Neural cell (in vitro differentiated cells): ENCODE measurements around the gene DPYD. TPM values are rescaled to one million over a fixed set of nuclear protein-coding genes. Genes with fewer than 3 reads are reported as not detected.

ENCODE experiments used
- H2AFZ ChIP-seq: fragments of 200-600, 300-800 bp; sonication (generic), shearing (Covaris generic); 2 replicates; pipeline ENCODE4 v1.6.0; 2014; ENCODE audit warnings: low read depth, mild to moderate bottlenecking, antibody characterized with exemption, low read length, moderate library complexity
- H3F3A ChIP-seq: fragments of 200-600 bp; shearing (Covaris generic); 2 replicates; pipeline ENCODE4 v1.6.1; 2016; ENCODE audit warnings: mild to moderate bottlenecking, moderate library complexity, mixed read lengths, antibody characterized with exemption, low read length; ENCODE audit not compliant: insufficient read depth, poor library complexity, severe bottlenecking
- H3K27ac ChIP-seq: fragments of 200-600, 300-800 bp; sonication (generic), shearing (Covaris generic); 2 replicates; pipeline ENCODE4 v1.5.1; 2014; ENCODE audit warnings: mild to moderate bottlenecking, low read length, moderate library complexity
- H3K27me3 ChIP-seq: fragments of 300-800, 200-600 bp; sonication (generic), shearing (Covaris generic); 2 replicates; pipeline ENCODE4 v1.6.0; 2014; ENCODE audit warnings: mild to moderate bottlenecking, low read depth, low read length, moderate library complexity; ENCODE audit not compliant: insufficient read depth
- H3K36me3 ChIP-seq: fragments of 300-800, 200-600 bp; sonication (generic), shearing (Covaris generic); 2 replicates; pipeline ENCODE4 v1.5.1; 2014; ENCODE audit warnings: mild to moderate bottlenecking, antibody characterized with exemption, low read length, moderate library complexity; ENCODE audit not compliant: insufficient read depth
- H3K4me2 ChIP-seq: fragments of 300-800, 200-600 bp; sonication (generic), shearing (Covaris generic); 2 replicates; pipeline ENCODE4 v1.6.0; 2014; ENCODE audit warnings: mild to moderate bottlenecking, low read length
- H3K4me3 ChIP-seq: fragments of 300-800, 200-600 bp; sonication (generic), shearing (Covaris generic); 2 replicates; pipeline ENCODE4 v1.5.1; 2014; ENCODE audit warnings: mild to moderate bottlenecking, low read length, moderate library complexity
- H3K79me2 ChIP-seq: fragments of 200-600 bp; shearing (Covaris generic); replicated peaks from 2 replicates; pipeline ENCODE4 v1.6.0; 2014; ENCODE audit warnings: mild to moderate bottlenecking, low read length, moderate library complexity; ENCODE audit not compliant: insufficient read depth
- H3K9ac ChIP-seq: fragments of 300-800, 200-600 bp; sonication (generic), shearing (Covaris generic); 2 replicates; pipeline ENCODE4 v1.6.1; 2016; ENCODE audit warnings: mild to moderate bottlenecking, low read length, mixed read lengths
- H3K9me2 ChIP-seq: fragments of 200-600 bp; shearing (Covaris generic); 2 replicates; pipeline ENCODE4 v1.6.1; 2016; ENCODE audit warnings: mild to moderate bottlenecking, low read length, mixed read lengths; ENCODE audit not compliant: insufficient read depth
- H3K9me3 ChIP-seq: fragments of 200-600, 300-800 bp; sonication (generic), shearing (Covaris generic); 2 replicates; pipeline ENCODE4 v1.6.1; 2016; ENCODE audit warnings: mild to moderate bottlenecking, mixed run types, low read length, moderate library complexity, mixed read lengths
- H4K20me1 ChIP-seq: fragments of 200-600 bp; shearing (Covaris generic); 2 replicates; pipeline ENCODE4 v1.6.1; 2016; ENCODE audit warnings: mild to moderate bottlenecking, mixed run types; ENCODE audit not compliant: insufficient read depth
- CTCF ChIP-seq: fragments of 450-650 bp; IDR thresholded peaks from 2 replicates; pipeline ENCODE4 v1.5.1; 2014; ENCODE audit warnings: antibody characterized with exemption, mild to moderate bottlenecking, moderate library complexity; ENCODE audit not compliant: poor library complexity, severe bottlenecking
- EP300 ChIP-seq: fragments of 450-650 bp; conservative IDR thresholded peaks from 2 replicates; pipeline ENCODE4 v1.6.1; 2014; ENCODE audit warnings: antibody characterized with exemption, mild to moderate bottlenecking, moderate library complexity; ENCODE audit not compliant: poor library complexity, severe bottlenecking
- EZH2 ChIP-seq: fragments of 200-600, 300-800 bp; shearing (Covaris generic), sonication (generic); IDR thresholded peaks from 2 replicates; pipeline ENCODE4 v1.6.1; 2014; ENCODE audit warnings: antibody characterized with exemption, low read length, borderline replicate concordance, mild to moderate bottlenecking; ENCODE audit not compliant: insufficient read depth, poor library complexity, severe bottlenecking
- MXI1 ChIP-seq: fragments of 450-650 bp; conservative IDR thresholded peaks from 2 replicates; pipeline ENCODE4 v1.6.1; 2014; ENCODE audit warnings: antibody characterized with exemption, mild to moderate bottlenecking; ENCODE audit not compliant: poor library complexity, severe bottlenecking
- POLR2AphosphoS5 ChIP-seq: IDR thresholded peaks from 2 replicates; pipeline ENCODE4 v1.6.1; 2012
- RAD21 ChIP-seq: fragments of 450-650 bp; conservative IDR thresholded peaks from 2 replicates; pipeline ENCODE4 v1.6.1; 2014; ENCODE audit warnings: antibody characterized with exemption, mild to moderate bottlenecking, moderate library complexity
- REST ChIP-seq: IDR thresholded peaks from 2 replicates; pipeline ENCODE4 v1.6.1; 2012; ENCODE audit warnings: borderline replicate concordance
- SMC3 ChIP-seq: fragments of 450-650 bp; conservative IDR thresholded peaks from 2 replicates; pipeline ENCODE4 v1.6.1; 2014; ENCODE audit warnings: antibody characterized with exemption, mild to moderate bottlenecking, moderate library complexity; ENCODE audit not compliant: poor library complexity
- TAF1 ChIP-seq: IDR thresholded peaks from 2 replicates; pipeline ENCODE4 v1.6.1; 2012; ENCODE audit warnings: low read depth
- polyA plus RNA-seq: library from polyadenylated mRNA; depleted of rRNA; stranded (reverse); fragments of >200 nt; gene quantifications from 2 replicates; pipeline ENCODE4 v1.2.3, GENCODE V29; 2014

DPYD gene
- polyA plus RNA-seq, 1 donor from 2014 or later, result 6.7 TPM

- no peaks in the 10 kb centered on the region for H3K27me3 ChIP-seq
- no peak overlapping the region for H2AFZ ChIP-seq
- no peaks in the 10 kb centered on the region for H3K79me2 ChIP-seq
- TF ChIP-seq EP300 (no peak), MXI1 (no peak), CTCF (no peak), RAD21 (no peak), TAF1 (no peak), SMC3 (no peak), EZH2 (no peak), REST (no peak), POLR2AphosphoS5 (no peak)
- H4K20me1 ChIP-seq, result no peaks in the 10 kb centered on the region
- no peak overlapping the region for H3K27ac ChIP-seq
- H3K36me3 ChIP-seq, result no peaks in the 10 kb centered on the region
- H3K9ac ChIP-seq, result no peak overlapping the region
- no peaks in the 10 kb centered on the region for H3K9me2 ChIP-seq
- no peak overlapping the region for H3K4me2 ChIP-seq
- no peak overlapping the region for H3K4me3 ChIP-seq
- H3K9me3 ChIP-seq, result no peaks in the 10 kb centered on the region
- H3F3A ChIP-seq, result no peaks in the 10 kb centered on the region
Observed at GRCh38 chr1:97332716-97333115, 588.1 kb downstream of the DPYD start.

- Histone ChIP-seq H3K36me3 (no peaks in the 10 kb centered on the region), H2AFZ (no peak overlapping the region)
Observed at GRCh38 chr1:97331165-97331564, 589.7 kb downstream of the DPYD start.

GRCh38 chr1:97314685-97315084 is 606.1 kb downstream of the DPYD start:
- Histone ChIP-seq H3K4me3 (no peak overlapping the region), H2AFZ (no peak overlapping the region), H3K9ac (no peak overlapping the region)

More at GRCh38 chr1:97331165-97331564, 589.7 kb downstream of the DPYD start:
- Histone ChIP-seq H3K79me2 (no peaks in the 10 kb centered on the region), H3K4me2 (no peak overlapping the region), H3K9me2 (no peaks in the 10 kb centered on the region), H3K27ac (no peak overlapping the region), H3F3A (no peaks in the 10 kb centered on the region), H3K4me3 (no peak overlapping the region), H3K9ac (no peak overlapping the region), H4K20me1 (no peaks in the 10 kb centered on the region), H3K9me3 (no peaks in the 10 kb centered on the region), H3K27me3 (no peaks in the 10 kb centered on the region)
- TF ChIP-seq MXI1, result no peak
- no peak for TF ChIP-seq POLR2AphosphoS5

More at GRCh38 chr1:97314685-97315084, 606.1 kb downstream of the DPYD start:
- no peaks in the 10 kb centered on the region for H3K9me2 ChIP-seq
- no peaks in the 10 kb centered on the region for H4K20me1 ChIP-seq
- no peaks in the 10 kb centered on the region for H3K9me3 ChIP-seq
- no peaks in the 10 kb centered on the region for H3K36me3 ChIP-seq
- H3F3A ChIP-seq, result no peaks in the 10 kb centered on the region
- TF ChIP-seq POLR2AphosphoS5 (no peak), REST (no peak), MXI1 (no peak), TAF1 (no peak), EZH2 (no peak), CTCF (no peak), RAD21 (no peak), SMC3 (no peak), EP300 (no peak)
- H3K79me2 ChIP-seq, result no peaks in the 10 kb centered on the region
- H3K27me3 ChIP-seq, result no peaks in the 10 kb centered on the region
- no peak overlapping the region for H3K4me2 ChIP-seq
- H3K27ac ChIP-seq, result no peak overlapping the region
